HL-60 (cell line): ENCODE results near the gene CPNE4.

ENCODE experiments used
- DNase-seq, 2 experiments: peaks; one replicate each; pipeline ENCODE4 v3.0.0-alpha.2; 2010 to 2020; ENCODE audit warnings: low read depth in 1 of 2, low spot score in 1 of 2
- H3K27ac ChIP-seq: fragments of 250-450 bp; sonication (Bioruptor Pico); replicated peaks from 2 replicates; pipeline ENCODE4 v1.5.1; 2020; ENCODE audit warnings: mild to moderate bottlenecking, moderate library complexity
- H3K27me3 ChIP-seq: fragments of 250-450 bp; sonication (Bioruptor Pico); 2 replicates; pipeline ENCODE4 v1.5.1; 2021; ENCODE audit warnings: mild to moderate bottlenecking, moderate library complexity; ENCODE audit not compliant: insufficient read depth, poor library complexity, severe bottlenecking
- H3K4me3 ChIP-seq: replicated peaks from 2 replicates; pipeline ENCODE4 v1.5.1; 2011; ENCODE audit warnings: mild to moderate bottlenecking, control low read depth, low read length; ENCODE audit not compliant: insufficient read depth
- CTCF ChIP-seq: IDR thresholded peaks from one replicate; pipeline ENCODE4 v1.5.1; 2011; ENCODE audit warnings: low read length, control low read depth, inconsistent platforms; ENCODE audit not compliant: insufficient read depth
- GABPA ChIP-seq: IDR thresholded peaks from 2 replicates; pipeline ENCODE4 v1.6.1; 2012; ENCODE audit warnings: low read depth
- POLR2AphosphoS5 ChIP-seq: IDR thresholded peaks from 2 replicates; pipeline ENCODE4 v1.6.1; 2012; ENCODE audit warnings: low read depth
- REST ChIP-seq: IDR thresholded peaks from 2 replicates; pipeline ENCODE4 v1.6.1; 2012; ENCODE audit warnings: low read depth; ENCODE audit not compliant: insufficient replicate concordance
- SPI1 ChIP-seq: IDR thresholded peaks from 2 replicates; pipeline ENCODE4 v1.6.1; 2012; ENCODE audit warnings: low read depth, mild to moderate bottlenecking, borderline replicate concordance

Gene CPNE4

DNA sequence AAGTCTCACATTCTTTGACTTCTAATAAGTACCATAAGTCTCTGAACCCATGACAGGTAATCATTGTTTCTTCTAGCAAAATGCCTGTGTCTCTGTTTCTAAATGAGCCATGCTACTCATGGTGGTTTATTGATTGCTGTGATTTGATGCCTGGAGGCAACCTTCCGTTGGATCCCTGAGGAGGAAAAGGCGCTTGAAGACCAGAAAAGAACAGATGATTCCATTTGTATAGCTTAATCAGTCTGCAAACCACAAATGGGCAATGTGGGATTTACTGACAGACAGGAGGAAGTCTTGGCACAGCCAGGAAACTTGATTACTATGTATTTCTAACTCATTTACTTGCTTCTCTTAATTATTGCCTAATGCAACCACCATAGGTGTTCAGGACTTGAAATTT lies 428.9 kb downstream of the CPNE4 start:
- no peak for DNase-seq
- H3K27me3 ChIP-seq, result peaks cover 5% of the 10 kb centered on the region
- no peak for TF ChIP-seq REST
- no peak for TF ChIP-seq CTCF
- no peak for TF ChIP-seq POLR2AphosphoS5
- no peak for TF ChIP-seq GABPA
- no peak for TF ChIP-seq SPI1
- H3K4me3 ChIP-seq, result no peak overlapping the region
- H3K27ac ChIP-seq, result no peak overlapping the region

DNA sequence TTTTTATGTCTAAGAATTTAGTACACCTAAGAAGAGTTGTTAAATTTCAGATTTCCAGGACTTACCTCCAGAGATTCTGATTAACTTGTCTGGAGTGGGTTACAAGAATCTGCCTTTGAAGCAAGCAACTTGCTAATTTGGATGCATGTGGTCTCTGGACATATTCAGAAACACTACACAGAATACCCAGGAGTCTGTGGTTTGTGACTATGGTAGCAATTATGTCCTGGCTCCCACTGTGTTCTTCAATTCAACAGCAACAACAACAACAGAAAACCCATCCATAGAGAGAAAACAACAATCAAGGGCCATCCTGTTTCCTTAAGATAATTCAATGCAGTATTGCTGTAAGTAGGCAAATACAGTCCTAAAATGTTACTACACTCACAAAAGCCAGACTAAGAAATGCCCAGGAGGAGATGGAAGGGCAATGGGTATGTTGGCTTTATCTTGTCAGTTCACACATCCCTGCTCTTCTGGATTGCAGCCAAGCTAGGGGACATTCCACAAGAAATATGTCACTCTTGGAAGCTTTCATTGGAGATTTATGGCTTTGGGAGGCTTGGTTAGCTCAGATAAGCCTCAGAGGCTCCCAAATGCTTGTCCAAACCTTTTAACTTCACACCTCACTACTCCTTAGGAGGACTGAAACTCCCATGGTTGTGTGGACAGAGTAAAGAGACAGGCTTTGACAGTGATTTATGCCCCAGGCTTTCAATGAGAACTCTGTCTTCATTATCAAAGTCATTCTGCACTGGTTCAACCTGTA lies 432.6 kb downstream of the CPNE4 start:
- Histone ChIP-seq H3K27me3 (no peaks in the 10 kb centered on the region), H3K27ac (no peak overlapping the region), H3K4me3 (no peak overlapping the region)
- no peak for DNase-seq
- TF ChIP-seq SPI1, result no peak
- TF ChIP-seq REST, result no peak
- no peak for TF ChIP-seq CTCF
- TF ChIP-seq GABPA, result no peak
- no peak for TF ChIP-seq POLR2AphosphoS5

- Histone ChIP-seq H3K27me3 (no peaks in the 10 kb centered on the region), H3K4me3 (no peak overlapping the region), H3K27ac (no peak overlapping the region)
- TF ChIP-seq POLR2AphosphoS5, result no peak
- no peak for TF ChIP-seq SPI1
- TF ChIP-seq CTCF, result no peak
- TF ChIP-seq REST, result no peak
- TF ChIP-seq GABPA, result no peak
- no peak for DNase-seq
These were observed 437.0 kb downstream of the CPNE4 start for GRCh38 chr3:131597816-131598215.
